HepG2 (cell line): Measurements from ENCODE around the gene ST14. TPM values are rescaled to one million over a fixed set of nuclear protein-coding genes. Genes with fewer than 3 reads are reported as not detected.

Source experiments
- ATAC-seq: fragments of 200-7000 bp; cut with Tn5 transposase; 3 replicates; pipeline ENCODE4 v1.9.1; 2020; ENCODE audit warnings: mild to moderate bottlenecking, moderate library complexity
- BruUV-seq: library from RNA; stranded (reverse); fragments of 400-500 nt; replicated peaks from 2 replicates; lab custom pipeline; 2021; lab: Mats Ljungman, UMichigan
- CTCF ChIA-PET: fragments of 300-600 bp; formaldehyde crosslinking; extraction: SDS; loops from one replicate; lab custom pipeline; 2021; ENCODE audit warnings: low total read pairs, inconsistent platforms, low intra/inter-chr PET ratio; lab: Yijun Ruan, JAX
- POLR2A ChIA-PET: fragments of 350-600 bp; sonication (Branson Sonifier 250); formaldehyde crosslinking; loops from one replicate; lab custom pipeline; 2020; ENCODE audit warnings: antibody characterized with exemption, inconsistent platforms; lab: Yijun Ruan, JAX
- DNase-seq: peaks from one replicate; pipeline ENCODE4 v3.0.0-alpha.2; 2015; ENCODE audit warnings: low spot score
- FAIRE-seq: peaks from 3 replicates; lab custom pipeline; 2011; peaks lifted over from hg19 to GRCh38; lab: Jason Lieb, UNC
- H2AFZ ChIP-seq: one replicate; pipeline ENCODE4 v1.6.1; 2011; ENCODE audit warnings: low read length, inconsistent platforms
- H3K27ac ChIP-seq: fragments of 300-600 bp; 3 replicates; pipeline ENCODE4 v1.8.0; 2011; ENCODE audit warnings: mixed run types, mild to moderate bottlenecking, mixed read lengths, low read length, inconsistent platforms; ENCODE audit not compliant: insufficient read depth; ENCODE audit errors: extremely low read length
- H3K27me3 ChIP-seq, 2 experiments: fragments of 200-600 bp in 1 of 2; 2 replicates in 1 of 2; 3 replicates in 1 of 2; pipeline versions ENCODE4 v1.6.0 to v1.8.0; 2011; ENCODE audit warnings: low read length in 2 of 2, mild to moderate bottlenecking in 2 of 2, moderate library complexity in 2 of 2, inconsistent platforms in 1 of 2; ENCODE audit not compliant: insufficient read depth in 2 of 2, control insufficient read depth in 1 of 2
- H3K36me3 ChIP-seq, 2 experiments: fragments of 200-600 bp in 1 of 2; replicated peaks in 1 of 2; 2 replicates in 1 of 2; 3 replicates in 1 of 2; pipeline versions ENCODE4 v1.5.1 to v1.8.0; 2011; ENCODE audit warnings: low read length in 2 of 2, inconsistent platforms in 1 of 2; ENCODE audit not compliant: insufficient read depth in 2 of 2, control insufficient read depth in 1 of 2
- H3K4me1 ChIP-seq: 2 replicates; pipeline ENCODE4 v1.5.1; 2012; ENCODE audit warnings: low read length, inconsistent platforms; ENCODE audit not compliant: insufficient read depth
- H3K4me2 ChIP-seq: 2 replicates; pipeline ENCODE4 v1.6.0; 2011; ENCODE audit warnings: low read depth, low read length, inconsistent platforms
- H3K4me3 ChIP-seq, 3 experiments: fragments of 200-600 bp in 1 of 3; sonication (generic), shearing (Covaris generic) in 1 of 3; replicated peaks in 1 of 3; 2 replicates each; pipeline ENCODE4 v1.5.1; 2011 to 2016; ENCODE audit warnings: low read length in 3 of 3, inconsistent platforms in 2 of 3, low read depth in 2 of 3, mild to moderate bottlenecking in 2 of 3, control low read depth in 1 of 3, mixed read lengths in 1 of 3; ENCODE audit not compliant: insufficient read depth in 1 of 3
- H3K79me2 ChIP-seq: one replicate; pipeline ENCODE4 v1.6.1; 2011; ENCODE audit warnings: low read length, inconsistent platforms; ENCODE audit not compliant: insufficient read depth
- H3K9ac ChIP-seq: 2 replicates; pipeline ENCODE4 v1.6.0; 2011; ENCODE audit warnings: mild to moderate bottlenecking, low read depth, low read length, inconsistent platforms; ENCODE audit not compliant: insufficient read depth
- H3K9me3 ChIP-seq: 2 replicates; pipeline ENCODE4 v1.5.1; 2012; ENCODE audit warnings: mild to moderate bottlenecking, low read length
- H4K20me1 ChIP-seq: 2 replicates; pipeline ENCODE4 v1.6.0; 2011; ENCODE audit warnings: inconsistent platforms, mild to moderate bottlenecking, low read length, moderate library complexity; ENCODE audit not compliant: insufficient read depth
- CEBPG ChIP-seq: IDR thresholded peaks from 2 replicates; pipeline ENCODE4 v1.6.1; 2016
- ELK4 ChIP-seq: sonication (generic); formaldehyde crosslinking; IDR thresholded peaks from 2 replicates; pipeline ENCODE4 v1.9.0; 2021; ENCODE audit warnings: missing genetic modification reagents, borderline replicate concordance
- IRF2 ChIP-seq: IDR thresholded peaks from 2 replicates; pipeline ENCODE4 v1.6.1; 2018; ENCODE audit warnings: missing genetic modification reagents, missing compliant biosample characterization
- KLF6 ChIP-seq: IDR thresholded peaks from 2 replicates; pipeline ENCODE4 v1.8.0; 2016; ENCODE audit warnings: missing biosample characterization, missing genetic modification reagents
- RARG ChIP-seq: sonication (generic); formaldehyde crosslinking; IDR thresholded peaks from 2 replicates; pipeline ENCODE4 v1.4.0; 2020; ENCODE audit warnings: low read depth, mild to moderate bottlenecking, missing genetic modification reagents
- ZNF512 ChIP-seq: sonication (generic); formaldehyde crosslinking; IDR thresholded peaks from 2 replicates; pipeline ENCODE4 v1.4.0; 2020; ENCODE audit warnings: mild to moderate bottlenecking, missing genetic modification reagents
- ZSCAN30 ChIP-seq: sonication (generic); formaldehyde crosslinking; IDR thresholded peaks from 2 replicates; pipeline ENCODE4 v1.5.0; 2020; ENCODE audit warnings: mild to moderate bottlenecking, missing genetic modification reagents
- WGBS: methylation state at CpG from one replicate; pipeline ENCODE4 v1.1.6; 2017; ENCODE audit warnings: low lambda C conversion rate; 5-methylcytosine and 5-hydroxymethylcytosine counted together
- in situ Hi-C: cut with HindIII; loops from 2 replicates; pipeline ENCODE4 v1.10.0; 2017; ENCODE audit warnings: low pct_unique_long_range_greater_than_20kb; ENCODE audit not compliant: extremely low pct_ligation_motif_present
- intact Hi-C: fragments of 100-400 bp; cut with micrococcal nuclease; formaldehyde crosslinking; loops from one replicate; pipeline ENCODE4 v1.10.0; 2022; ENCODE audit not compliant: unreplicated experiment
- polyA plus RNA-seq, 8 experiments: library from polyadenylated mRNA; depleted of rRNA in 3 of 8; stranded (reverse) in 7 of 8; unstranded in 1 of 8; fragments of >200 nt; fragmentation: Illumina TruSeq in 4 of 8; extraction: Trizol in 4 of 8; gene quantifications; 2 replicates each; pipeline versions ENCODE4 v1.2.1 to v1.2.3, GENCODE V29; 2011 to 2016; ENCODE audit warnings: low read depth in 4 of 8, missing spikeins in 1 of 8, mixed read lengths in 1 of 8; ENCODE audit not compliant: insufficient read depth in 1 of 8
- total RNA-seq, 5 experiments: library from RNA; depleted of rRNA; stranded (reverse); fragments of >200 nt; fragmentation: Illumina TruSeq; extraction: Trizol; gene quantifications; 2 replicates each; pipeline ENCODE4 v1.2.3, GENCODE V29; 2016; ENCODE audit warnings: low read depth in 1 of 5

Gene ST14
- total and polyA plus RNA-seq, 2 of the 13 experiments (the other 11 are each of a cell fraction or from before 2014, with no cell fraction given): 0.88 to 1.4 TPM

GRCh38 chr11:130118165-130118564 lies 41.4 kb upstream of the ST14 start:
- ChIA-PET CTCF (no interaction called here), POLR2A (interaction anchor here (1.0 kb wide), 1 partner anchor 48 kb away, joined by 3 read pairs; no protein-coding TSS in a partner anchor)
- in situ Hi-C loops: no loop called here
- Histone ChIP-seq H3K4me2 (no peak overlapping the region), H3K27me3 (no peaks in the 10 kb centered on the region), H3K27ac (peak overlapping the region; percentile 10), H3K36me3 (peaks cover 18 to 73% of the 10 kb centered on the region in 2 experiments)
- no peak for DNase-seq
- no peak for TF ChIP-seq RARG (CRISPR knock-in tag)
- no peak for TF ChIP-seq CEBPG (CRISPR knock-in tag)
- TF ChIP-seq ZSCAN30 (CRISPR knock-in tag): no peak
- no peak for TF ChIP-seq KLF6
- no peak for TF ChIP-seq ZNF512 (CRISPR knock-in tag)
- no peak for TF ChIP-seq ELK4 (CRISPR knock-in tag)
- no peak for TF ChIP-seq IRF2 (CRISPR knock-in tag)
- TF ChIP-seq, all 625 proteins: peak for 0
- peaks cover 58% of the 10 kb centered on the region for H3K4me1 ChIP-seq
- no peak for FAIRE-seq
- BruUV-seq: no TSS peak
- no peak for ATAC-seq
- peaks cover 54% of the 10 kb centered on the region for H3K79me2 ChIP-seq
- no peak overlapping the region for H2AFZ ChIP-seq
- WGBS: 88% methylated on average over 2 of the region's 2 CpGs
- no peak overlapping the region for H3K9ac ChIP-seq
- peaks cover 7% of the 10 kb centered on the region for H4K20me1 ChIP-seq
- H3K4me3 ChIP-seq: no peak overlapping the region
- intact Hi-C loops: no loop called here
- H3K9me3 ChIP-seq: no peaks in the 10 kb centered on the region
